ENCODE results near the gene TIAM1.

The TIAM1 gene

DNA sequence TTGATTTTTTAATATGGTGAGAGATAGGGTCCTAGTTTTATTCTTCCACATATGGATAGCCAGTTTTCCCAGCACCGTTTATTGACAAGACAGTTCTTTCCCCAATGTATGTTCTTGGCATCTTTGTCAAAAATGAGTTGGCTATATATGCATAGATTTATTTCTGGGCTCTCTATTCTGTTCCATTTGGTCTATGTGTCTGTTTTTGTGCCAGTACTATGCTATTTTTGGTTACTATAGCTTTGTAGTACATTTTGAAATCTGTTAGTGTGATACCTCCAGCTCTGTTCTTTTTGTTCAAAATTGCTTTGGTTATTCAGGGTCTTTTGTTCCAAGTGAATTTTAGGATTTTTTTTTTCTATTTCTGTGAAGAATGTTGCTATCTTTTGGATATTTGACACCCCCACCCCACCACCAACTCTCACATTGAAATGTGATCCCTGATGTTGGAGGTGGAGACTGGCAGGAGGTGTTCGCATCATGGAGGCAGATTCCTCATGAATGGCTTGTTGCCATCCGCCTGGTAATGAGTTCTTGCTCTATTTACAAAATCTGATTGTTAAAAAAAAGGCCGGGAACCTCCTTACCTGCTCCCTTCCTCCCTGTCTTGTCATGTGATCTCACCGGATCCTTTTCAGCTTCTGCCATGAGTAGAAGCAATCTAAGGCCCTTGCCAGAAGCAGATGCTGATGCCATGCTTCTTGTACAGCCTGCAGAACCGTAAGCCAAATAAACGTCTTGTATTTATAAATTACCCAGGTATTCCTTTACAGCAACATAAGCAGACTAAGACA lies 251.0 kb downstream of the TIAM1 start:
- no peak overlapping the region for H3K4me3 ChIP-seq (ENCODE audit: low read length)
- no peaks in the 10 kb centered on the region for H3K4me1 ChIP-seq (ENCODE audit: insufficient read depth, low read length)
- no peaks in the 10 kb centered on the region for H3K36me3 ChIP-seq (ENCODE audit: insufficient read depth, low read length)
- no peak overlapping the region for H2AFZ ChIP-seq (ENCODE audit: low read depth, low read length)
- no peaks in the 10 kb centered on the region for H3K27me3 ChIP-seq (ENCODE audit: insufficient read depth, low read length)
- no peaks in the 10 kb centered on the region for H3K9me3 ChIP-seq (ENCODE audit: low read length)

DNA sequence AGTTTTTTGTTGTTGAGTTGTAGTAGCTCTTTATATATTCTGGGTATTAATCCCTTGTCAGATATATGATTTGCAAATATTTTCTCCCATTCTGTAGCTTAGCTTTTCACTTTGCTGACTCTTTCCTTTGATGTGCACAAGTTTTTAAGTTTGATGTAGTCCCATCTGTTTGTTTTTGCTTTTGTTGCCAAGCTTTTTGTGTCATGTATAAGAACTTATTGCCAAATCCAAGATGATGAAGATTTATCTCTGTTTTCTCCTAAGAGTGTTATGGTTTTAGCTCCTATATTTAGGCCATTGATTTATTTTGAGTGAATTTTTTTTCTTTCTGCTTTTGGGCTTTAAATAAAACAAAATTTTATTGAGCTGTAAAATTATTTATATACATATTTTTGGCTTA lies 253.7 kb downstream of the TIAM1 start:
- Histone ChIP-seq H3K4me3 (ENCODE audit: low read length) (no peak overlapping the region), H2AFZ (ENCODE audit: low read depth, low read length) (no peak overlapping the region)

GRCh38 chr21:31088474-31088751 lies 255.6 kb downstream of the TIAM1 start:
- no peaks in the 10 kb centered on the region for H3K36me3 ChIP-seq (ENCODE audit: insufficient read depth, low read length)
- no peaks in the 10 kb centered on the region for H3K9me3 ChIP-seq (ENCODE audit: low read length)
- no peak overlapping the region for H2AFZ ChIP-seq (ENCODE audit: low read depth, low read length)
- H3K27me3 ChIP-seq (ENCODE audit: insufficient read depth, low read length) = no peaks in the 10 kb centered on the region
- no peak overlapping the region for H3K4me3 ChIP-seq (ENCODE audit: low read length)
- H3K4me1 ChIP-seq (ENCODE audit: insufficient read depth, low read length) = no peaks in the 10 kb centered on the region

More for the DNA sequence above, 253.7 kb downstream of the TIAM1 start:
- Histone ChIP-seq H3K9me3 (ENCODE audit: low read length) (no peaks in the 10 kb centered on the region), H3K27me3 (ENCODE audit: insufficient read depth, low read length) (no peaks in the 10 kb centered on the region), H3K4me1 (ENCODE audit: insufficient read depth, low read length) (no peaks in the 10 kb centered on the region), H3K36me3 (ENCODE audit: insufficient read depth, low read length) (no peaks in the 10 kb centered on the region)

- Histone ChIP-seq H3K4me1 (ENCODE audit: insufficient read depth, low read length) (no peaks in the 10 kb centered on the region), H3K9me3 (ENCODE audit: low read length) (peaks cover under 1% of the 10 kb centered on the region), H3K36me3 (ENCODE audit: insufficient read depth, low read length) (no peaks in the 10 kb centered on the region), H3K27me3 (ENCODE audit: insufficient read depth, low read length) (no peaks in the 10 kb centered on the region), H2AFZ (ENCODE audit: low read depth, low read length) (no peak overlapping the region), H3K4me3 (ENCODE audit: low read length) (no peak overlapping the region)
Observed at GRCh38 chr21:31087639-31088473, 256.2 kb downstream of the TIAM1 start.

GRCh38 chr21:31084689-31085088 lies 259.4 kb downstream of the TIAM1 start:
- H2AFZ ChIP-seq (ENCODE audit: low read depth, low read length) = no peak overlapping the region
- H3K4me3 ChIP-seq (ENCODE audit: low read length) = no peak overlapping the region
- H3K36me3 ChIP-seq (ENCODE audit: insufficient read depth, low read length) = no peaks in the 10 kb centered on the region
- H3K4me1 ChIP-seq (ENCODE audit: insufficient read depth, low read length) = no peaks in the 10 kb centered on the region
- H3K9me3 ChIP-seq (ENCODE audit: low read length) = peaks cover 3% of the 10 kb centered on the region
- no peaks in the 10 kb centered on the region for H3K27me3 ChIP-seq (ENCODE audit: insufficient read depth, low read length)

DNA sequence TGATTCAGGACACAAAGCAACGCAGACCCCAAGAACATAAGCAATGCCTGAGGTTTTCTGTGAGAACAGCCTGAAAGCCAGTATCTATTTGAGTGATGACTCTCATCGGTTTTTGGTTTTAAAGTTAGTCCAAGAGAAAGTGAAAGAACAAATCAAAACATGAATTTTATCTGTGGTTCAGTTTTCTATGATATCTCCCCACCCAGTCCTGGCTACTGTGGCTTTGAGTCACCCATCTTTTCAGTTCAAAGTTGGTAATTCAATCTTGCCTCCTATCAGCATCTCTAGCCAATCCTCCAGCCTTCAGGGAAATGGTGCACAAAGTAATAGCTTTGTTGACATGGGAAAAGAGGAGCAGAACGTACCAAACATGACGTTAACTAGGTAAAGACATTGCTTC lies 265.3 kb downstream of the TIAM1 start:
- H3K9me3 ChIP-seq (ENCODE audit: low read length) = peaks cover 3% of the 10 kb centered on the region
- no peaks in the 10 kb centered on the region for H3K27me3 ChIP-seq (ENCODE audit: insufficient read depth, low read length)
- no peak overlapping the region for H2AFZ ChIP-seq (ENCODE audit: low read depth, low read length)
- no peaks in the 10 kb centered on the region for H3K36me3 ChIP-seq (ENCODE audit: insufficient read depth, low read length)
- H3K4me1 ChIP-seq (ENCODE audit: insufficient read depth, low read length) = no peaks in the 10 kb centered on the region
- H3K4me3 ChIP-seq (ENCODE audit: low read length) = no peak overlapping the region

GRCh38 chr21:31078216-31078615 lies 265.8 kb downstream of the TIAM1 start:
- H3K36me3 ChIP-seq (ENCODE audit: insufficient read depth, low read length) = no peaks in the 10 kb centered on the region
- peaks cover 3% of the 10 kb centered on the region for H3K9me3 ChIP-seq (ENCODE audit: low read length)
- H3K4me3 ChIP-seq (ENCODE audit: low read length) = no peak overlapping the region
- no peak overlapping the region for H2AFZ ChIP-seq (ENCODE audit: low read depth, low read length)
- no peaks in the 10 kb centered on the region for H3K4me1 ChIP-seq (ENCODE audit: insufficient read depth, low read length)
- H3K27me3 ChIP-seq (ENCODE audit: insufficient read depth, low read length) = no peaks in the 10 kb centered on the region

DNA sequence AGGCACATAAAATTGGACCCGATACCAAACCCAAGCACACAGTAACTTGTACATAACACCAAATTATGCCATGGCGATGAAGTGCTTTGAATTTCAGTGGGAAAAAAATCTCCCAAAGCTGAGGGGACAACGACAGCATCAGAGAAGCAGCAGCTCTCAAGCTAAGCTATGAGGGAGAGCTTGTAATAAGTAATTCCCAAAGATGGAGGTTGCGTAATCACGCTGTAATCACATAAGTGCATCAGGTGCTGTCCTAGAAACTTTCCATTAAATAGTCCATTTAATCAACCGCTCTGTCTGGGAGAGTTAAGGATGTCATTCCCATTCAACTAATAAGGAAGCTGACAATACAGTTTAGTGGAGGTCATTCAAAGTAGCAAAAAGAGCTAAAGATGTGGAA lies 268.2 kb downstream of the TIAM1 start:
- Histone ChIP-seq H3K36me3 (ENCODE audit: insufficient read depth, low read length) (no peaks in the 10 kb centered on the region), H3K9me3 (ENCODE audit: low read length) (no peaks in the 10 kb centered on the region), H3K27me3 (ENCODE audit: insufficient read depth, low read length) (no peaks in the 10 kb centered on the region), H3K4me3 (ENCODE audit: low read length) (no peak overlapping the region), H3K4me1 (ENCODE audit: insufficient read depth, low read length) (no peaks in the 10 kb centered on the region), H2AFZ (ENCODE audit: low read depth, low read length) (no peak overlapping the region)

DNA sequence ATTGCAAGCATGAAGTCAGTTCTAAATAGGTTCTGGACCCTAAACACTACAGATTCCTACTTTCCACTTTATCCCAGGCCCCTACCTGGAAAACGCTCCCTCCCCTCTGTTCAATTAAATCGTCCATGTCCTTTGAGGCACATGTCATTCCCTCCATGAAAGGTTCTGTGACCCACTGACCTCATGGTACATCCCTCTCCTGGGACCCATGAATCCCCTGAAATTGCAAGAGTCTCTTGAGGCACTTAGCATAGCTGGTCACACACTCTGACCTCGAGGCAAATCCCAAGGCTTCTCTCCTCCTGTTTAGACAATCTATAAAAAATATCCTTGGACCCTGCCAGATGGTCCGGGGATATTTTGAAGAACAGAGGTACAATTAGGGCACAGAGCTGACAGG lies 271.5 kb downstream of the TIAM1 start:
- H3K4me1 ChIP-seq (ENCODE audit: insufficient read depth, low read length) = no peaks in the 10 kb centered on the region
- H2AFZ ChIP-seq (ENCODE audit: low read depth, low read length) = no peak overlapping the region
- H3K9me3 ChIP-seq (ENCODE audit: low read length) = no peaks in the 10 kb centered on the region
- H3K27me3 ChIP-seq (ENCODE audit: insufficient read depth, low read length) = no peaks in the 10 kb centered on the region
- H3K4me3 ChIP-seq (ENCODE audit: low read length) = no peak overlapping the region
- no peaks in the 10 kb centered on the region for H3K36me3 ChIP-seq (ENCODE audit: insufficient read depth, low read length)

Measured in neuron (in vitro differentiated cells).